K562 (cell line): ENCODE results near the gene CD72. TPM values are rescaled to one million over a fixed set of nuclear protein-coding genes. Genes with fewer than 3 reads are reported as not detected.

Experiments used
- ATAC-seq: fragments of 200-7000 bp; cut with Tn5 transposase; 3 replicates; pipeline ENCODE4 v1.9.1; 2020; ENCODE audit warnings: moderate library complexity
- BruUV-seq: library from RNA; stranded (reverse); fragments of 400-500 nt; replicated peaks from 2 replicates; lab custom pipeline; 2021; lab: Mats Ljungman, UMichigan
- CTCF ChIA-PET: fragments of 300-600 bp; formaldehyde crosslinking; extraction: SDS; loops from one replicate; lab custom pipeline; 2021; ENCODE audit warnings: low intra/inter-chr PET ratio; lab: Yijun Ruan, JAX
- POLR2A ChIA-PET: fragments of 300-600, 350-650 bp; sonication (Branson Sonifier 250); formaldehyde crosslinking; extraction: SDS; loops from one replicate; lab custom pipeline; 2021; ENCODE audit warnings: antibody characterized with exemption, inconsistent platforms; lab: Yijun Ruan, JAX
- DNase-seq, 4 experiments: peaks; one replicate each; pipeline versions ENCODE4 v3.0.0 to v3.0.0-alpha.2; 2011 to 2018; ENCODE audit warnings: low spot score in 3 of 4, mixed read lengths in 3 of 4; ENCODE audit errors: extremely low read depth in 1 of 4
- FAIRE-seq: peaks from 2 replicates; lab custom pipeline; 2011; peaks lifted over from hg19 to GRCh38; lab: Jason Lieb, UNC
- H2AFZ ChIP-seq: 2 replicates; pipeline ENCODE4 v1.6.0; 2011; ENCODE audit warnings: low read depth, low read length, control low read depth, inconsistent platforms
- H3K27ac ChIP-seq: fragments of 200-600 bp; 3 replicates; pipeline ENCODE4 v1.8.0; 2011; ENCODE audit warnings: low read depth, mild to moderate bottlenecking, control low read depth, inconsistent platforms, low read length, moderate library complexity, mixed read lengths; ENCODE audit errors: extremely low read depth
- H3K27me3 ChIP-seq, 2 experiments: fragments of 300-600 bp in 1 of 2; 2 replicates in 1 of 2; 3 replicates in 1 of 2; pipeline versions ENCODE4 v1.6.0 to v1.8.0; 2011; ENCODE audit warnings: inconsistent platforms in 2 of 2, low read length in 2 of 2, mild to moderate bottlenecking in 1 of 2, mixed read lengths in 1 of 2, moderate library complexity in 1 of 2; ENCODE audit not compliant: control insufficient read depth in 2 of 2, insufficient read depth in 2 of 2
- H3K36me3 ChIP-seq: fragments of 300-600 bp; 3 replicates; pipeline ENCODE4 v1.8.0; 2011; ENCODE audit warnings: mild to moderate bottlenecking, low read length, inconsistent platforms; ENCODE audit not compliant: control insufficient read depth, insufficient read depth
- H3K4me1 ChIP-seq, 2 experiments: fragments of 200-600 bp in 1 of 2; replicated peaks in 1 of 2; 2 replicates in 1 of 2; 3 replicates in 1 of 2; pipeline versions ENCODE4 v1.5.1 to v1.8.0; 2011; ENCODE audit warnings: inconsistent platforms in 2 of 2, low read length in 2 of 2, mild to moderate bottlenecking in 1 of 2, mixed read lengths in 1 of 2, moderate library complexity in 1 of 2; ENCODE audit not compliant: control insufficient read depth in 2 of 2, insufficient read depth in 2 of 2
- H3K4me2 ChIP-seq: 2 replicates; pipeline ENCODE4 v1.6.1; 2011; ENCODE audit warnings: low read length, control low read depth, inconsistent platforms, mixed read lengths; ENCODE audit not compliant: insufficient read depth
- H3K4me3 ChIP-seq: fragments of 200-600 bp; sonication (generic), shearing (Covaris generic); 2 replicates; pipeline ENCODE4 v1.5.1; 2016; ENCODE audit warnings: control low read depth, inconsistent platforms
- H3K79me2 ChIP-seq: fragments of 200-600 bp; 3 replicates; pipeline ENCODE4 v1.8.0; 2011; ENCODE audit warnings: low read length, inconsistent platforms; ENCODE audit not compliant: control insufficient read depth, insufficient read depth
- H3K9ac ChIP-seq, 2 experiments: 2 replicates each; pipeline versions ENCODE4 v1.6.0 to v1.6.1; 2011; ENCODE audit warnings: low read depth in 2 of 2, low read length in 2 of 2, control low read depth in 1 of 2, inconsistent platforms in 1 of 2, mild to moderate bottlenecking in 1 of 2, mixed read lengths in 1 of 2; ENCODE audit not compliant: insufficient read depth in 1 of 2
- H3K9me1 ChIP-seq: one replicate; pipeline ENCODE4 v1.6.0; 2011; ENCODE audit warnings: inconsistent platforms, mild to moderate bottlenecking, low read length, moderate library complexity; ENCODE audit not compliant: control insufficient read depth, insufficient read depth
- H3K9me3 ChIP-seq: replicated peaks from 2 replicates; pipeline ENCODE4 v1.5.1; 2011; ENCODE audit warnings: low read depth, low read length, inconsistent platforms; ENCODE audit not compliant: control insufficient read depth, insufficient read depth
- H4K20me1 ChIP-seq: replicated peaks from 2 replicates; pipeline ENCODE4 v1.6.1; 2011; ENCODE audit warnings: low read length, inconsistent platforms, mixed read lengths; ENCODE audit not compliant: control insufficient read depth, insufficient read depth
- GTF2A2 ChIP-seq: IDR thresholded peaks from 2 replicates; pipeline ENCODE4 v1.6.1; 2016; ENCODE audit warnings: mild to moderate bottlenecking, missing genetic modification characterization, missing compliant biosample characterization
- SMARCB1 ChIP-seq: IDR thresholded peaks from 2 replicates; pipeline ENCODE4 v1.6.1; 2011; ENCODE audit warnings: improper control_type of control experiment, low read depth; ENCODE audit not compliant: insufficient read length
- ZFX ChIP-seq: sonication (generic); formaldehyde crosslinking; IDR thresholded peaks from 2 replicates; pipeline ENCODE4 v1.8.0; 2022; ENCODE audit warnings: mild to moderate bottlenecking, missing genetic modification reagents, moderate library complexity
- ZNF263 ChIP-seq: sonication (generic); formaldehyde crosslinking; IDR thresholded peaks from 2 replicates; pipeline ENCODE4 v1.8.0; 2022; ENCODE audit warnings: mild to moderate bottlenecking, missing genetic modification reagents, borderline replicate concordance
- WGBS: fragments of 100-300 bp; shearing (Covaris generic); methylation state at CpG from one replicate; pipeline ENCODE4 v1.1.6; 2016; ENCODE audit warnings: low coverage, mixed read lengths; ENCODE audit not compliant: insufficient coverage; ENCODE audit errors: missing lambda C conversion rate; 5-methylcytosine and 5-hydroxymethylcytosine counted together
- in situ Hi-C: fragments of 300-500 bp; cut with MboI; formaldehyde crosslinking; loops from 4 replicates; pipeline ENCODE4 v1.15.0; 2018; ENCODE audit warnings: inconsistent platforms, mixed read lengths
- intact Hi-C: fragments of 100-400 bp; cut with micrococcal nuclease; formaldehyde crosslinking; loops from 2 replicates; pipeline ENCODE4 v1.14.2; 2022
- polyA plus RNA-seq, 8 experiments: library from polyadenylated mRNA; depleted of rRNA in 4 of 8; stranded (reverse) in 5 of 8; unstranded in 3 of 8; fragments of >200 nt; fragmentation: Nextera tagmentation in 2 of 8; fragmentation: Illumina TruSeq in 1 of 8; extraction: Ambion mirVana in 2 of 8; extraction: Trizol in 1 of 8; gene quantifications; 2 replicates each; pipeline versions ENCODE4 v1.2.1 to v1.2.3, GENCODE V29; 2011 to 2014; ENCODE audit warnings: inconsistent platforms in 1 of 8, missing spikeins in 1 of 8
- total RNA-seq, 7 experiments: library from RNA; depleted of rRNA in 6 of 7; stranded (reverse); fragments of >200 nt in 6 of 7; fragmentation: Illumina TruSeq in 2 of 7; extraction: Trizol in 2 of 7; gene quantifications; 2 replicates each; pipeline versions ENCODE4 v1.2.1 to v1.2.3, GENCODE V29; 2011 to 2021; ENCODE audit warnings: low replicate concordance in 1 of 7

CD72 gene
- total and polyA plus RNA-seq, 9 of the 15 experiments (the other 6 are each of a cell fraction or from before 2014, with no cell fraction given): 0.11 to 0.78 (median 0.27) TPM; not detected in 1

DNA sequence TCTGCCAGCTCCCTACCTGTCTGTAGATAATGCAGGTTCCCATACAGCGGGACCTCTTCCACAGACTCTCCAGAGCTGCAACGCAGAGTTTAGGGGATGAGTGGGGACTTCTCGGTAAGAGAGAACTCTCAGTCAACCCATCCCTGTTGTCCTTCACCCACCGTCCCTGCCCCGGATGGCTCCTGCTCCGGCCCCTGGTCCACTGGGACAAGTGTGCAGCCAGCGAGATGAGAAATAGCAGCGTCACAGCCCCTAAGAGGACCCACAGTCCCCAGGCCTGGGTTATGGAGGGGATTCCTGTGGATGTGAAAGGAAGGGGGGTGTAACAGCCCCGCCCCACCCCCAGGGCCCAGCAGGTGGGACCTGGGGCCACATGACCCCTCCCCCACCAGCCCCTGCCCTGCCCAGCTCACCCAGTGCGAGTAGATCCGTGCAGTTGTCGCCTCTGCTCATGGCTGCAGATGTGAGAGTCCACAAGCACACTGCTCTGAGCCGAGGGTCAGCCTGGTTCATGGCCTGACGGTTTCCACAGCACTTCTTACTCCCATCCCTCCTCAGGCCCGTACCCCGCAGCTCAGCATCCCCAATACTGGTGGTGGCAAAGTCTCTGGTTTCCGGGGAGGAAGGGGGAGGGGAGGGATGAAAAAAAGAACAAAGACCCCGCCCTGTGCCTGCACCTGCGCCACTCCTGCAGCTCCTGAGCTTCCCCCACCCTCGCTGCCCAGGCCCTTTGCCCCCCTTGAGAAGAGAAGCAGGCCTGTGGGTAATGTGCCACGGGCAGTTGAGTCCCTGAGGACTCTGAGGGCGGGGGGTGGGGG, 32.3 kb upstream of the CD72 start, which contains the start of gene SIT1:
Gene SIT1, minus strand, starts transcription at position 591 of the 818 bp plus-strand sequence. Its CDS starts 78 bp downstream, at position 513.
- DNase-seq: no peak
- Histone ChIP-seq H3K27me3 (no peaks in the 10 kb centered on the region), H3K4me3 (no peak within 1 kb of the TSS), H3K4me1 (peaks cover 31 to 32% of the 10 kb centered on the region in 2 experiments), H3K9me1 (no peaks in the 10 kb centered on the region), H3K4me2 (no peak within 1 kb of the TSS), H3K9me3 (no peaks in the 10 kb centered on the region), H3K79me2 (no peaks in the 10 kb centered on the region), H2AFZ (peak within 1 kb of the TSS; percentile 55; the same call in 1 of the 2 replicates), H4K20me1 (no peaks in the 10 kb centered on the region), H3K27ac (no peak within 1 kb of the TSS)
- 60% methylated on average over 11 of the region's 22 CpGs for WGBS
- ATAC-seq: no peak
- BruUV-seq: no TSS peak
- intact Hi-C loops: no loop called here
- ChIA-PET CTCF (no interaction called here), POLR2A (interaction anchor here (0.6 to 0.7 kb wide), 3 partner anchors 86 to 1351 kb away, joined by 3 read pairs; no protein-coding TSS in a partner anchor)
- FAIRE-seq: no peak
- TF ChIP-seq SMARCB1 (no peak), GTF2A2 (no peak), ZFX (CRISPR knock-in tag) (no peak), ZNF263 (no peak)
- TF ChIP-seq, all 486 proteins: peak for 0
- no peaks in the 10 kb centered on the region for H3K36me3 ChIP-seq
- in situ Hi-C loops: no loop called here
- peak within 1 kb of the TSS in 1 of 2 experiments; percentile 78; a peak in 2 of 4 replicates for H3K9ac ChIP-seq
